ENCODE results near the gene MRTFB.

The MRTFB gene

GRCh38 chr16:14244196-14245010, 173.3 kb downstream of the MRTFB start:
- DNase-seq: no peak

DNA sequence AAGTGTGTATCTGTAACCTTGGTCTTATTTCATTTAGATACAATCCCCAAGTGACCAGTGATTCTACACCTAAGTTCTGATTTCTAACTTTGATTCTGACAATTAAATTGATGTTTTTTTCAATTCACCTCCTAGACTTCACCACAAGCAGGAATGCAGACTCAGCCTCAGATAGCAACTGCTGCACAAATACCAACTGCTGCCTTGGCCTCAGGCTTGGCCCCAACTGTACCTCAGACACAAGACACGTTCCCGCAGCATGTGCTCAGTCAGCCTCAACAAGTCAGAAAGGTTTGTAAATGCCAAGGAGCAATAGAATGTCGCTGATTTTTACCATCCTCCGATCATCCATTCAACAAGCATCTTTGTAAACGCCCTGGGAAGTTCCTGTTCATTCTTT, 177.7 kb downstream of the MRTFB start:
- no peak for DNase-seq

- peak; percentile 78 for DNase-seq
These were observed 178.3 kb downstream of the MRTFB start for GRCh38 chr16:14249291-14250032.

- no peak for DNase-seq
These were observed 180.3 kb downstream of the MRTFB start for GRCh38 chr16:14251419-14251818.

GRCh38 chr16:14252860-14253259, 181.7 kb downstream of the MRTFB start:
- DNase-seq: no peak

GRCh38 chr16:14263011-14263410, 191.9 kb downstream of the MRTFB start:
- DNase-seq: no peak

DNA sequence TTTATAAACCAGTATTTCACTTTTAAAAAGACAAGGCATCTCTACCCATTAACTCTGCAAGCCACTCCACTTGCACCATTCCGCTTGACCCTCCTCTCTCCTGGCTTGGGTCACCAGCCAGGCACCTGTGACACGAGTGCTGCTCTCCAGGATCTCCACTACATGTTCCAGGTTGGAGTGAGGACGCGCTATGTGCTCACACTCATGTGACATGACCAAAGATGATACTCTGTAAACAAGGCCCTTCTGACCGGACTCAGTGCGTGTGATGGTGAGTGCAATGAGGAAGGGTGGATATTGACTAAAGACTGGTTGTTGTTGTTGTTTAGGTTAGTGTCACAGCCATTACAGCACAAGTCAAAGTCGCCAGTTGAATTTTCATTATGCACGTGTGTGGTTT, 192.7 kb downstream of the MRTFB start:
- no peak for DNase-seq

DNA sequence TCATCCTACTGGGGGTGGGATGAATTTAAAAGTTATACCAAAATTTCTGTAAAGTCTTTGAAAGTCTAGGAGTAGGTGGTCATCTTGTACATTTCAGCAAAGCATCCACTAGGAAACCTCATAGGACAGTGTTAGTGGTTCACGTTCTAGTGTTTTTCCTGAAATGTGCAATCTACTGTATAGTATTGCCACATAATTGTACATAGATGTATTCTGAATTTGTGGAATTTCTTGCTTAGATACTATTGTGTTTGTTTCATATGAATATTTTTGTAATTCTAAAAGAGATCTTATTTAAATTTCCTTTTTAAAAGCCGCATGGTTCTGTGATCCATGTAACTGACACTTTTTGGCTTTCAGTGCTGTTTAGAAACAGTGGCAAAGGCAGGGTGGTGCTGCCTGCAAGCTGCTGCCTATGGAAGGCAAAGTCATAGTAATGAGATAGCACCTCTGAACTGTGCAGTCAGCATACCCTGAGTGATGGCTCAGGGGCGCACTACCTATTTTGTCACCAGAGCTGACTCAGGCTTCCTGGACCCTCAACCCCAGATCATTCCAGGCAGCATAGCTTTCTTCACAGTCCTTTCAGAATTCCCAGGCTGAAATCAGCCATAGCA, 193.3 kb downstream of the MRTFB start:
- no peak for DNase-seq

DNA sequence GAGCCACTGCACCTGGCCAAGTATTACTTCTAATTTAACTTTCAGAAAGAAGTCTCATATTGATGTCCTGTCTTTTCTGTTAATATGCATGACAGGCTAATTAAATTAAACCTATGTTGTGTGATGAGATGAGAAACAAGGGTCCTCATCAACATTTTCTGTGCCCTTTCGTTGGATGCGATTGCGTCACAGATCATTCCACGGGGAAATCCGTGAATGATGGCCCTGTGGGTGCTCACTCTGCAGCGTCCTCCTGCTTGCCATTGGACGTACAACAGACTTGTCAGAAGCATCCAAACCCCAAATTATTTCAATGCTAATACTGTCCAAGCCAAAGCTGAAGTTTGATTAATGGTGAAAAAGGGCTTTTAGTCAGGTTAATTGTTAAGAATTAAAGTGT, 197.0 kb downstream of the MRTFB start:
- no peak for DNase-seq

DNA sequence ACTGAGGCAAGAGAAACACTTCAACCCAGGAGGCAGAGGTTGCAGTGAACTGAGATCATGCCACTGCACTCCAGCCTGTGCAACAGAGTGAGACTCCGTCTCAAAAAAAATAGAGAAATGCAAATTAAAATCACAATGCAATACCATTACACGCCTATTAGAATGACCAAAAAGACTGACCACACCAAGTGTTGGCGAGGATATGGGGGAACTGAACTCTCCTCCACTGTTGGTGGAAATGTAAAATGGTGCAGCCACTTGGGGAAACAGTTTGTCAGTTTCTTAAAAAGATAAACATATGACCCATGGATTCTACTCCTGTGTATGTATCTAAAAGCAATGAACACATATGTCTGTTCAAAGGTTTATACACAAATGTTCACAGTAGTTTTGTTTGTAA, 204.8 kb downstream of the MRTFB start:
- DNase-seq: no peak

- no peak for DNase-seq
These were observed 207.6 kb downstream of the MRTFB start for GRCh38 chr16:14278749-14279148.

GRCh38 chr16:14280541-14280940, 209.4 kb downstream of the MRTFB start:
- no peak for DNase-seq

- no peak for DNase-seq
These were observed 212.7 kb downstream of the MRTFB start for GRCh38 chr16:14283786-14284185.

DNA sequence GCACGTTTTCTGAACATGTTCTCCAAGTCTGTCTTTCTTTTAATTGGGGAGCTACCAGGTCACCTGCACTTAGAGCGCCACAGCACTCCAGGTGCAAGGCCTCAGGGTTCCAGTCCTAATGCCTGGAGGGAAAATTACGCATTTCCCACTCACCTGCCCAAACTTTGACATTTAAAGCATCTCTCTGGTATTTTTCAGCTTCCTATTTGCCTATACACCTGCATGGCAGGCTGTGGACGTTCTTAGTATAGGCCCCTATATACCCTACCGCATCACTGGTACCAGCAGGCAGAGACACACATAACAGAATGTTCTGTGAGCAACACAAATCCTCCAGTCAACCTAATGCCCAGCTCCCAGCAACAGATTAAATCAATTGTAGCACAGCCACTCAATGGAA, 213.3 kb downstream of the MRTFB start:
- no peak for DNase-seq

GRCh38 chr16:14284930-14285512, 213.9 kb downstream of the MRTFB start:
- no peak for DNase-seq

- DNase-seq: peak; percentile 99
These were observed 214.6 kb downstream of the MRTFB start for GRCh38 chr16:14285513-14286367.

- peak; percentile 77 for DNase-seq
These were observed 215.5 kb downstream of the MRTFB start for GRCh38 chr16:14286368-14287230.

DNA sequence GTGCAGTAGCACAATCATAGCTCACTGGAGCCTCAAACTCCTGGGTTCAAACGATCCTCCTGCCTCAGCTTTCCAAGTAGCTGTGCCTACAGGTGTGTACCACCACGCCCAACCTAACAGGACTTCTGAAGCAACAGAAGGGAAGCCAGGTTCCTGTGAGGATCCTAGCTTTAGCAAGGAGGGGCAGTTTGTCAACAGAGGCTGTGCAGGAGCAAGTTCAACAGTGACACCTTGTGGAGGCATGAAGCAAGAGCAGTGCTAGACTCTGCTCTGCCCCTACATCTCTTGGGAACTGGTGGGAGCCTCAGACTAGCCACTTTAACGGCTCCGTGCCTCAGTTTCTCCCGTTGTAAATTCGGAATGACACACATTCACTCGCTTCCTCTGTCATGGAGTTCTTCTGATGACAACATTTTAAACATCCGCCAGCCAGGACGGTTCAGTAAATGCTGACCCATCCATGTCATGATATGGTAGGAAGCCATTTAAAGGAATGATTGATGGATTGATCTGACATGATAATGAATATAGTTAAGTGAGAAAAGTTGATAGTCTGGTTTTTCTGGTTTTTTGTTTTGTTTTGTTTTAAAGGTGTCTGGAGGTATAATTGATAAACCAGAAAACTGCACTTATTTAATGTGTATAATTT, 218.7 kb downstream of the MRTFB start:
- no peak for DNase-seq

DNA sequence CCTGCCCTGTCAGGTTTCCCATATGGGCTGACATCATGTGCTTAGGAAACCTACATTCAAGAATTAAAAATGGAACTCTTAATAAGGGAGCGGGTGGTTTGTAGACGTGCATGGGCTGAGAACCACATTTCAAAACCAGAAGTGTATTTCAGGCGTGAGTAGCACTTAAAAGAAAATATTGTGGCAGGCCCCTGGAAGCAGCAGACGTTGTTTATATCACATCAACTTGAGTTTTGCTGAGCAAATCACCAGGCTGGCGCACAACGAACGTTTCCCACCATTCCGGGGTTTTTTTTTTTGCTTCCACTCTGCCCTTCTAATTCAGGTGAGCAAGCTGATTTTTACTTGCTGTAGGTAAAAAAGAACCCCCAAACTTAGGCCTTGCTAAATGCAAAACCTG, 220.2 kb downstream of the MRTFB start:
- DNase-seq: no peak

GRCh38 chr16:14292051-14292825, 221.1 kb downstream of the MRTFB start:
- DNase-seq: no peak

Data from eye (tissue), 1 donor.